ENCODE measurements around the gene ETV6. TPM values are rescaled to one million over a fixed set of nuclear protein-coding genes. Genes with fewer than 3 reads are reported as not detected.

The ETV6 gene
- total RNA-seq, 1 donor from 2014 or later: 31.4 TPM

DNA sequence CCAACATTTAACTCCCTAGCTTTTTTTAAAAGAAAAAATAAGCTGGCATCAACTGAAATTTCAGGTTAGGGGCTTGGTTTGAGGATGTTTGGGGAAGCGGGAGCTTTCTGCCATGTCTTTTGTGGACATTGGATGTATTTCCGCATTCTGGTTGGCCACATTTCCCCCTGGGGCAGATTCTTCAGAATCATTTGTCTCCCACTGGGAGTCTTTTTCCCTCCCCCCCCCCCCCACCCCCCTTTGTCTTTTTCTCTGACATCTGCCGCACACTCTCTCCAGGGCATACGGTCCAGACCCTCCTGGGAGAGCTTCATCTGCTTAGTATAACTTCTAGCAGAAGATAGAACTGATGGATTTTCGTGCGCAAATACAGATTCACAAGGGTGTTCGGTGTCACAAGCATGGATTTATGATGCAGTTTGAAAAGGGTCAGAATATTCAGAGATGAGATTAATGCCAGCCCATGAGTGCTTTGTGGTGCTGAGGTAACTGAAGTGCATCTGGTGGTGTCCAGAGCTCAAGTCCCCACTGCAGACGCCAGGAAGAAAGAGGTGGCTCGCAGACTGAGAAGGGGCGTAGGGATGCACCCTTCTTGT lies 40.2 kb downstream of the ETV6 start:
- Mint-ChIP-seq H3K27ac (no peak overlapping the region), H3K27me3 (ENCODE audit: low read depth) (no peaks in the 10 kb centered on the region), H3K4me3 (no peak overlapping the region), H3K4me1 (peaks cover 23% of the 10 kb centered on the region), H3K9me3 (peaks cover 4% of the 10 kb centered on the region), H3K36me3 (peaks cover 5% of the 10 kb centered on the region)
- no peak for DNase-seq (ENCODE audit: low spot score in 2 of 2, unreplicated experiment in 2 of 2)
- TF ChIP-seq, protein P1, sequence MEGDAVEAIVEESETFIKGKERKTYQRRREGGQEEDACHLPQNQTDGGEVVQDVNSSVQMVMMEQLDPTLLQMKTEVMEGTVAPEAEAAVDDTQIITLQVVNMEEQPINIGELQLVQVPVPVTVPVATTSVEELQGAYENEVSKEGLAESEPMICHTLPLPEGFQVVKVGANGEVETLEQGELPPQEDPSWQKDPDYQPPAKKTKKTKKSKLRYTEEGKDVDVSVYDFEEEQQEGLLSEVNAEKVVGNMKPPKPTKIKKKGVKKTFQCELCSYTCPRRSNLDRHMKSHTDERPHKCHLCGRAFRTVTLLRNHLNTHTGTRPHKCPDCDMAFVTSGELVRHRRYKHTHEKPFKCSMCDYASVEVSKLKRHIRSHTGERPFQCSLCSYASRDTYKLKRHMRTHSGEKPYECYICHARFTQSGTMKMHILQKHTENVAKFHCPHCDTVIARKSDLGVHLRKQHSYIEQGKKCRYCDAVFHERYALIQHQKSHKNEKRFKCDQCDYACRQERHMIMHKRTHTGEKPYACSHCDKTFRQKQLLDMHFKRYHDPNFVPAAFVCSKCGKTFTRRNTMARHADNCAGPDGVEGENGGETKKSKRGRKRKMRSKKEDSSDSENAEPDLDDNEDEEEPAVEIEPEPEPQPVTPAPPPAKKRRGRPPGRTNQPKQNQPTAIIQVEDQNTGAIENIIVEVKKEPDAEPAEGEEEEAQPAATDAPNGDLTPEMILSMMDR (IDR thresholded peaks at IDR 0.05; ENCODE audit: unreplicated experiment): no peak

DNA sequence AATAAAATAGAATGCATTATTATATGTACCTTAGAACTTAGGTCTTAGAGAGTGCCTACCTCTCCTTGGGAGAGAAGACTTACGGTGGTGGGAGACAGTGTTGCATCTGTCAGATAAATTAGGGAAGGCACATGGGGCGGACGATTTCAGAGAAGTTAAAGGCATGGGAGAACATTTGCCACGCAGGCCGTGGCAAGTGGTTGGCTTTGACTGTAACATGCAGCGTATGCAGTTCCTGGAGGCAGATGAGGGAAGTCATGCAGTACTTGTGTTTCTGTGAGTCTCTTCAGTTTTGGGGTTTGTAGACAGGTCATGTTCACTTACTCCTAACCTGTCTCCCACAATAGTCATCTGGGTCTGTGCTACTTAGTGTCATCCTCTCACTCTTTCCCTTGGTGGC lies 43.6 kb downstream of the ETV6 start:
- Mint-ChIP-seq H3K27ac (no peak overlapping the region), H3K9me3 (peaks cover 4% of the 10 kb centered on the region), H3K4me1 (peaks cover 18% of the 10 kb centered on the region), H3K27me3 (ENCODE audit: low read depth) (no peaks in the 10 kb centered on the region), H3K4me3 (no peak overlapping the region), H3K36me3 (peaks cover 5% of the 10 kb centered on the region)
- no peak for DNase-seq (ENCODE audit: low spot score in 2 of 2, unreplicated experiment in 2 of 2)
- TF ChIP-seq, protein P1 (IDR thresholded peaks at IDR 0.05; ENCODE audit: unreplicated experiment): no peak

GRCh38 chr12:11693601-11694000 lies 44.1 kb downstream of the ETV6 start:
- H3K27me3 Mint-ChIP-seq (ENCODE audit: low read depth): no peaks in the 10 kb centered on the region
- TF ChIP-seq, protein P1 (IDR thresholded peaks at IDR 0.05; ENCODE audit: unreplicated experiment): no peak
- H3K36me3 Mint-ChIP-seq: peaks cover 5% of the 10 kb centered on the region
- H3K27ac Mint-ChIP-seq: no peak overlapping the region
- H3K4me3 Mint-ChIP-seq: no peak overlapping the region
- peaks cover 4% of the 10 kb centered on the region for H3K9me3 Mint-ChIP-seq
- H3K4me1 Mint-ChIP-seq: peaks cover 16% of the 10 kb centered on the region
- no peak for DNase-seq (ENCODE audit: low spot score in 2 of 2, unreplicated experiment in 2 of 2)

DNA sequence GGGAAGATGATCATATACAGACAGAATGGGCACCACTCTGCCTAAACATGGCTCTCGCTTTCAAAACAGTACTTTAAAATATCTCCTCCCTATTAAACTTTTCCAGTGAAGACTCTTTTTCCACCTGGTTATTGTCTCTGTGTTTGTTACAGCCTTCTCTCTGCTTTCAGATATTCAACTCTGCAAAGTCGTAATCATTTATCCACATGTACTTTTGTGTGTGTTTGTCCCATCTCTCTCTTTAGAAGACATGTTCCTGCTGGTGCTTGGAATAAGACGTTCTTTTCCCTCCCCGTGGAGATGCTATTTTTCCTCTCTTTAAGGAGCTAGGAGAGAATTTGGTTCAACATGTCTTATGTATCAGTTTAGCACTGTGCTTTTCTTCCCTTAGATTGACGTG lies 45.1 kb downstream of the ETV6 start:
- peaks cover 8% of the 10 kb centered on the region for H3K4me1 Mint-ChIP-seq
- H3K9me3 Mint-ChIP-seq: peaks cover 4% of the 10 kb centered on the region
- DNase-seq (ENCODE audit: low spot score in 2 of 2, unreplicated experiment in 2 of 2): no peak
- peaks cover 5% of the 10 kb centered on the region for H3K36me3 Mint-ChIP-seq
- H3K4me3 Mint-ChIP-seq: no peak overlapping the region
- no peak overlapping the region for H3K27ac Mint-ChIP-seq
- H3K27me3 Mint-ChIP-seq (ENCODE audit: low read depth): no peaks in the 10 kb centered on the region
- TF ChIP-seq, protein P1 (IDR thresholded peaks at IDR 0.05; ENCODE audit: unreplicated experiment): no peak

DNA sequence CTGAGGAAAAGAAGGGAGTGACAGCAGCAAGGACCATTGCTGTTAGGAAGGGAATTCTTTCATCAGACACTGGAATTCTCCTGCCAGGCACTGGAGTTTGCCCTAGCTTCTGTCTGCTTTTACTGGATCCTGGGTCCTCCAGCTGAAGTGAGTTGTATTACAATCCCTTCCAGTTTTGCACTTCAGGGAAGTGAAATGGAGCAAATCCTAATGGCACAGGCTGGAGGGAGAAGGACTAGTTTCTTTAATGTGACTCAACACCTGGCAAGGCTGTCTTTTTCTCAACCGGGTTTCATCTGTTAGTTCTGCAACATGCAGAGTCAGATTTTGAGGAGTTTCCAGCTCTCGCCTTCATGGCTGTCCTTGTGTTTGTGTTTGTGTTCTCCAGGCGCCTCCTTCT lies 45.8 kb downstream of the ETV6 start:
- no peak overlapping the region for H3K27ac Mint-ChIP-seq
- no peak for DNase-seq (ENCODE audit: low spot score in 2 of 2, unreplicated experiment in 2 of 2)
- H3K36me3 Mint-ChIP-seq: peaks cover 5% of the 10 kb centered on the region
- no peaks in the 10 kb centered on the region for H3K27me3 Mint-ChIP-seq (ENCODE audit: low read depth)
- peaks cover 4% of the 10 kb centered on the region for H3K9me3 Mint-ChIP-seq
- no peak overlapping the region for H3K4me3 Mint-ChIP-seq
- peaks cover under 1% of the 10 kb centered on the region for H3K4me1 Mint-ChIP-seq
- TF ChIP-seq, protein P1 (IDR thresholded peaks at IDR 0.05; ENCODE audit: unreplicated experiment): no peak

DNA sequence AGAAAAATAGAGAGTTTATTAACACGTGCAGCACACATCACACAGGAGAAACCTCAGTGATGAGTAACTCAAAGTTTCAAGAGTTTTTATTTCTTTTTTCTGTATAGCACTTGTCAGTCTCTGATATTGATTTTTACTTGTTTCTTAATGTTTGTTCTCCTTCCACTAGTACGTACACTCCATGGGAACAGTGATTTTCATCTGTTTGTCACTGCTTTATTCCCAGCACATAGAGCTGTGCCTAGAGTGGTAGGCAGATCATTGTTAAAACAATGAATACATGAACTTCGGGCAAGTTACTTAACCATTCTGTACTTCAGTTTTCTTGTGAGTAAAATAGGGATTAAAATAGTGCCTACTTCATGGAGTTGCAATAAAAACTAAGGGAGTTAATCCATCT lies 46.6 kb downstream of the ETV6 start:
- Mint-ChIP-seq H3K9me3 (peaks cover 4% of the 10 kb centered on the region), H3K27ac (no peak overlapping the region), H3K4me1 (peaks cover 4% of the 10 kb centered on the region), H3K4me3 (no peak overlapping the region), H3K36me3 (peaks cover 5% of the 10 kb centered on the region), H3K27me3 (ENCODE audit: low read depth) (no peaks in the 10 kb centered on the region)
- TF ChIP-seq, protein P1 (IDR thresholded peaks at IDR 0.05; ENCODE audit: unreplicated experiment): no peak
- no peak for DNase-seq (ENCODE audit: low spot score in 2 of 2, unreplicated experiment in 2 of 2)
